Left ventricle myocardium inferior (tissue), 1 donor: Measurements from ENCODE around the gene BACH2. TPM values are rescaled to one million over a fixed set of nuclear protein-coding genes. Genes with fewer than 3 reads are reported as not detected.

ENCODE experiments used
- DNase-seq: peaks from one replicate; pipeline ENCODE4 v3.0.0-alpha.2; 2020
- H3K27ac ChIP-seq: fragments of 200-600 bp; replicated peaks from 2 replicates; pipeline ENCODE4 v1.8.0; 2021
- H3K27me3 ChIP-seq: fragments of 200-600 bp; 2 replicates; pipeline ENCODE4 v1.8.0; 2021; ENCODE audit warnings: low read depth
- H3K36me3 ChIP-seq: fragments of 200-600 bp; 2 replicates; pipeline ENCODE4 v1.8.0; 2021
- H3K4me1 ChIP-seq: fragments of 200-600 bp; 2 replicates; pipeline ENCODE4 v1.8.0; 2021
- H3K4me3 ChIP-seq: fragments of 200-600 bp; 2 replicates; pipeline ENCODE4 v1.8.0; 2021; ENCODE audit warnings: mild to moderate bottlenecking, moderate library complexity
- H3K9me3 ChIP-seq: fragments of 200-600 bp; replicated peaks from 2 replicates; pipeline ENCODE4 v1.8.0; 2021
- intact Hi-C: fragments of 100-400 bp; cut with micrococcal nuclease; formaldehyde crosslinking; loops from one replicate; pipeline ENCODE4 v1.11.0; 2022
- total RNA-seq: library from RNA; stranded (reverse); fragmentation: NEBNext Ultra II Directional; extraction: Animal tissue kit (Norgen Biotek cat#: 25700); gene quantifications from one replicate; pipeline ENCODE4 v1.2.1, GENCODE V29; 2021
- TF ChIP-seq, protein P1 (sequence below): fragments of 200-600 bp; IDR thresholded peaks from 2 replicates; pipeline ENCODE4 v1.8.0; 2021; ENCODE audit warnings: antibody characterized with exemption, mild to moderate bottlenecking, borderline replicate concordance
- donor health status: DM: no; HTN: yes; CAD: no; lungs with severe emphysema.

BACH2 gene
- total RNA-seq, 1 donor from 2014 or later, result 1.5 TPM

DNA sequence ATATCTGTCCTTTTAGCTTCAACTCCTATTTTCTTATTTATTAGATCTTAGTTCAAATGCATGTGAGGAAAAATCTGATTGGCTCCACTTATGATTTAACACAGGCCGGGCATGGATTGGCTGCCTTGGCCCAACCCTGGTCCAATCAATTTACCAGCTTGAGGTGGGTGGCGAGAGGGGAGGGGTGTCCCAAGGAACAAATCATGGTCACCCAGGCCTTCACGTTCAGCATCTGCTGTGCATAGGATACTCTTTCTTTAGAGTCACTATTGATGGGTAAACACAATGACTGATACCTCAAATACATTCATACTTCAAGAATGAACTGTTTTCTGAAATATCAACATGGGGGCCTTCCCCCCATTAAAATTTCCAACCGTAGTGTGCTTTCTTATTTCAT is 14.9 kb upstream of the BACH2 start:
- H3K9me3 ChIP-seq, result no peaks in the 10 kb centered on the region
- no peaks in the 10 kb centered on the region for H3K36me3 ChIP-seq
- peaks cover 6% of the 10 kb centered on the region for H3K27me3 ChIP-seq
- H3K27ac ChIP-seq, result no peak overlapping the region
- intact Hi-C loops, result no loop called here
- no peak for DNase-seq
- TF ChIP-seq, protein P1, sequence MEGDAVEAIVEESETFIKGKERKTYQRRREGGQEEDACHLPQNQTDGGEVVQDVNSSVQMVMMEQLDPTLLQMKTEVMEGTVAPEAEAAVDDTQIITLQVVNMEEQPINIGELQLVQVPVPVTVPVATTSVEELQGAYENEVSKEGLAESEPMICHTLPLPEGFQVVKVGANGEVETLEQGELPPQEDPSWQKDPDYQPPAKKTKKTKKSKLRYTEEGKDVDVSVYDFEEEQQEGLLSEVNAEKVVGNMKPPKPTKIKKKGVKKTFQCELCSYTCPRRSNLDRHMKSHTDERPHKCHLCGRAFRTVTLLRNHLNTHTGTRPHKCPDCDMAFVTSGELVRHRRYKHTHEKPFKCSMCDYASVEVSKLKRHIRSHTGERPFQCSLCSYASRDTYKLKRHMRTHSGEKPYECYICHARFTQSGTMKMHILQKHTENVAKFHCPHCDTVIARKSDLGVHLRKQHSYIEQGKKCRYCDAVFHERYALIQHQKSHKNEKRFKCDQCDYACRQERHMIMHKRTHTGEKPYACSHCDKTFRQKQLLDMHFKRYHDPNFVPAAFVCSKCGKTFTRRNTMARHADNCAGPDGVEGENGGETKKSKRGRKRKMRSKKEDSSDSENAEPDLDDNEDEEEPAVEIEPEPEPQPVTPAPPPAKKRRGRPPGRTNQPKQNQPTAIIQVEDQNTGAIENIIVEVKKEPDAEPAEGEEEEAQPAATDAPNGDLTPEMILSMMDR, result no peak
- H3K4me3 ChIP-seq, result no peak overlapping the region
- no peaks in the 10 kb centered on the region for H3K4me1 ChIP-seq

DNA sequence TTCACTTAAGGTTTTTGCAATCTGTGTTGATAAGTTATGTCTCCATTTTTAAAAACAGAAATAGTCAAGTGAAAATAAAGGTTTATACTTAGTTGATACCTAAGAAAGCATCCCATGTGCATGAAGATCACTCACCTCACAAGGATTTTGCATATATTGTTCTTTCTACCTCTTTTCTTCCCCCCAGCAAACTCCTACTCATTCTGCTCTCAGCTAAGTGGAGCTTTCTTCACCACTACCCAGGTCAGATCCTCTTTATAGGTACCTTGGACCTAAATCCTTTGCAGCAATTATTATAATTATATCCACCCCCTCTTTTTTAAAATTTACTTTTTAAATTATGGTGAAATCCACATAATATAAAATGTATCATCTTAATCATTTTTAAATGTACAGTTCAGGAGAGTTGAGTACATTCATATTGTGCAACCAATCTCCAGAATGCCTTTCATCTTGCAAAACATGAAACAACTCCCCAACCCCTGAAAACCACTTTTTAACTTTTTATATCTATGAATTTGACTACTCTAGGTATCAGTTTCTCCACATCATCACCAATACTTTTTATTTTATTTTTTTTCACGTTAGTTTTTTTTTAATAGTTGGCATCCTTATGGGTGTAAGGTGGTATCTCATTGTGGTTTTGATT is 9.3 kb upstream of the BACH2 start:
- TF ChIP-seq, protein P1, result no peak
- Histone ChIP-seq H3K4me1 (no peaks in the 10 kb centered on the region), H3K27ac (no peak overlapping the region), H3K9me3 (no peaks in the 10 kb centered on the region), H3K4me3 (no peak overlapping the region), H3K36me3 (no peaks in the 10 kb centered on the region), H3K27me3 (no peaks in the 10 kb centered on the region)
- intact Hi-C loops, result no loop called here
- no peak for DNase-seq

DNA sequence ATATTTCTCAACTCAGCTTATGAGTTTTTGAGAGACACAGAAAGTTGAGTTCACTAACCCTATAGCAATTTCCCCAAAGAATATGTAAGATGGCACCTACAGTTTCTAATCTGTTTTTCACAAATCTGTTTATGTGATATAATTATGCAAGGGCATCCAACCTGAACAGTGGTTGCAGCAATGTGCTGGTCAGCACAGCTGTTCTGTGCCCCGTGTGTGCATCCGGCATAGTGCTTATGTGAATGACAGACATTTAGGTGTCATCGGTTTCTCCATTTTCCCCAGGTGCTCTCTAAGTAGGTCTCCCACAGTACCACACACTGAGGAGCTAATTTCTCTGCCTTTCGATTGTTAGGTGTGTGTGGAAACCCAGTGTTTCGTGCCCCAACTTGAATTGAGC is 7.7 kb upstream of the BACH2 start:
- Histone ChIP-seq H3K36me3 (no peaks in the 10 kb centered on the region), H3K4me3 (no peak overlapping the region), H3K4me1 (peaks cover 2% of the 10 kb centered on the region), H3K9me3 (no peaks in the 10 kb centered on the region), H3K27ac (no peak overlapping the region), H3K27me3 (no peaks in the 10 kb centered on the region)
- TF ChIP-seq, protein P1, result no peak
- no peak for DNase-seq
- intact Hi-C loops, result no loop called here

DNA sequence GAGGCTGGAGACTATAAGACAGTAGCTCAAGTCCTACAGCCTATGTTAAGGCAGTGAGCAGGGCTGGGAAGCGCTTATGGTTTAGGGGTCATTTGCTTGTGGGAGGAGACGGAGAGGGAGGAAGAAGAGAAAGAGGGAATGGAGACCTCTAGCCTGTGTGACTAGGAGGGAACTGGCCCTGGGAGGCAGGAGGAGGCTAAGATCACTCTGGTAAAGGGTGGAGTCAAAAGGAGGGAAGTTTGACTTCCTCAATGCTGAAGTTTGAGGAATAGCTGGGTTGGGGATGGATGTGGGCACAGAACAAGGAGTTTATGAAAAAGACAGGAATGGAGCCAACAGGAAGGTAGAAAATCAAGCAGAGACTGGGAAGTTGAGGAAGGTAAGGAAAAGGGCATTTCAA is 6.4 kb upstream of the BACH2 start:
- peaks cover 8% of the 10 kb centered on the region for H3K4me1 ChIP-seq
- H3K27me3 ChIP-seq, result no peaks in the 10 kb centered on the region
- TF ChIP-seq, protein P1, result no peak
- intact Hi-C loops, result no loop called here
- no peak for DNase-seq
- H3K36me3 ChIP-seq, result no peaks in the 10 kb centered on the region
- no peak overlapping the region for H3K4me3 ChIP-seq
- no peak overlapping the region for H3K27ac ChIP-seq
- H3K9me3 ChIP-seq, result no peaks in the 10 kb centered on the region

DNA sequence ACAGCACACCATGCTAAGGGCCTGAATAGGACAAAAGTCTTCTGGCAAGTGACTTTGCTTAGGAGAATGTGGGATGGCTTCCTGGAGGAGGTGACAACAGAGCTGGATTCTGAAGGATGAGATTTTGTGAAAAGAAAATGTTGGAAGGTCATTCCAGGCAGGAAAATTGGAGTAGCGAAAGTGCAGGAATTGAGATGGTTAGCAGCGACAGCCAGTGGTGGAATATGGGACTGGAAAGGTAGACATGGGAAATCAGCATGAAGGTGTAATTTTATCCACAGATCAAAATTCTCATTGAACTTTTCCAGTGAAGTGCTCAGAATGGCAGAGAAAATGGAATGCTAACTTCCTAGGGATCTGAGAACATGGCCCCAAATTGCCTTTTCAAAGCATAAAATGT is 5.7 kb upstream of the BACH2 start:
- Histone ChIP-seq H3K4me3 (no peak overlapping the region), H3K9me3 (no peaks in the 10 kb centered on the region), H3K36me3 (no peaks in the 10 kb centered on the region), H3K27ac (no peak overlapping the region), H3K4me1 (peaks cover 9% of the 10 kb centered on the region), H3K27me3 (no peaks in the 10 kb centered on the region)
- intact Hi-C loops, result no loop called here
- TF ChIP-seq, protein P1, result no peak
- DNase-seq, result no peak
